SK-N-MC (cell line): ENCODE data around the gene FKBP10.

Experiments used
- EZH2 ChIP-seq: fragments of 200-600 bp; sonication (generic); IDR thresholded peaks from one replicate; pipeline ENCODE4 v1.6.1; 2017; ENCODE audit warnings: antibody characterized with exemption
- POLR2AphosphoS5 ChIP-seq: IDR thresholded peaks from 2 replicates; pipeline ENCODE4 v1.6.1; 2012; ENCODE audit warnings: mild to moderate bottlenecking, low read depth, low read length, borderline replicate concordance

DNA sequence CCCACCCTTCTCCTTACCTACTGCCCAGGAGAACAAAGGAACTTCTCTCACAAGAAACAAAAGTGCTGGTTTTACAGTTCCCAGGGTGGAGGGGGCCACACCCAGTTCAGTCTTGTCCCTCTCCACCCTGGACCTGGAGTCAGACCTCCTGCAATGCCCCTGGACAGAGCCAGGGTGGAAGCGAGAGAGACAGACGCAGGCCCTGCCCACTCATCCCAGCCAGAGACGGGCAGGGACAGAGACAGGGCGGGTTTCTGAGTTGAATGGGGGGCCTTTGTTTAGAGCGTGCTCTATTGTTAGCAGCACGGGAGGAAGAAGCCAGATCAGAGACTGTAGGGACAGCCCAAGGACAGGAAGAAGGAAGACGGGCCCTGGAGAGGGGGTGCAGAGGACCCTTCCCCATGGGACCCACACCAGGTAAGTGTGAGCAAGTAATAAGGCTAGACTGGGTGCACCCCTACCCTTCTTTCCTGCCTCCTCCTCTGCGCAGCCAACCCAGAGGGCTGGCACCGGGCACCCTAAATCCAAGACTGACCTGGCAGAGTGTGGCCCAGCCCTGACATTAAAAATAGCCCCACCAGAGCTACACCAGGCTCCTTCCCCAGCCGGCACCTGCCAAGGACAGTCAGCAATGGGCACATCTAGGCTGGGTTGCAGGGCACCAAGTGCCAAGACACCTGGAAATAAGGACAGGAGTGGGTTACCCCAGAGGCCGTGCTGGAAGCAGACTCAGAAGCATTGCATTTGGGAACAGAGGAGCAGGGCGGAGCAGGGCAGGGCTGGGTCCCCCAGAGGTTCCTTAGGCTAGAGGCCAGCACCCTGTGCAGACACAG is 37.2 kb upstream of the FKBP10 start:
- no peak for TF ChIP-seq EZH2
- no peak for TF ChIP-seq POLR2AphosphoS5
